Endothelial cell (in vitro differentiated cells): Measurements from ENCODE around the gene SLC19A1. TPM values are rescaled to one million over a fixed set of nuclear protein-coding genes. Genes with fewer than 3 reads are reported as not detected.

Experiments
- DNase-seq: peaks from one replicate; pipeline ENCODE4 v3.0.0; 2021; ENCODE audit warnings: low spot score
- H3K27ac Mint-ChIP-seq: one replicate; pipeline ENCODE4 v1.8.0; 2021; ENCODE audit warnings: mixed read lengths, inconsistent platforms; ENCODE audit not compliant: unreplicated experiment
- H3K27me3 Mint-ChIP-seq: one replicate; pipeline ENCODE4 v1.8.0; 2021; ENCODE audit warnings: mild to moderate bottlenecking, moderate library complexity, mixed read lengths, inconsistent platforms; ENCODE audit not compliant: unreplicated experiment
- H3K36me3 Mint-ChIP-seq: one replicate; pipeline ENCODE4 v1.8.0; 2021; ENCODE audit warnings: mild to moderate bottlenecking, low read depth, mixed read lengths, inconsistent platforms; ENCODE audit not compliant: unreplicated experiment
- H3K4me1 Mint-ChIP-seq: one replicate; pipeline ENCODE4 v1.8.0; 2021; ENCODE audit warnings: mild to moderate bottlenecking, mixed read lengths, inconsistent platforms; ENCODE audit not compliant: unreplicated experiment
- H3K4me3 Mint-ChIP-seq: one replicate; pipeline ENCODE4 v1.8.0; 2021; ENCODE audit warnings: mild to moderate bottlenecking, mixed read lengths, inconsistent platforms; ENCODE audit not compliant: unreplicated experiment
- H3K9me3 Mint-ChIP-seq: one replicate; pipeline ENCODE4 v1.8.0; 2021; ENCODE audit warnings: mixed read lengths, inconsistent platforms; ENCODE audit not compliant: unreplicated experiment
- CTCF ChIP-seq: fragments of 200-600 bp; sonication (generic); IDR thresholded peaks from one replicate; pipeline ENCODE4 v1.5.0; 2021; ENCODE audit warnings: antibody characterized with exemption; ENCODE audit not compliant: unreplicated experiment
- total RNA-seq: library from RNA; stranded (reverse); fragmentation: NEBNext Ultra II Directional; extraction: Animal tissue kit (Norgen Biotek cat#: 25700); gene quantifications from one replicate; pipeline ENCODE4 v1.2.1, GENCODE V29; 2021; ENCODE audit not compliant: unreplicated experiment

The SLC19A1 gene
- total RNA-seq, 1 donor from 2014 or later: 27.1 TPM

GRCh38 chr21:45467221-45467779 lies 74.9 kb downstream of the SLC19A1 start:
- no peak for DNase-seq
- peaks cover 8% of the 10 kb centered on the region for H3K4me1 Mint-ChIP-seq
- no peak overlapping the region for H3K27ac Mint-ChIP-seq
- peaks cover 1% of the 10 kb centered on the region for H3K27me3 Mint-ChIP-seq
- H3K9me3 Mint-ChIP-seq: no peaks in the 10 kb centered on the region
- H3K36me3 Mint-ChIP-seq: peaks cover 4% of the 10 kb centered on the region
- H3K4me3 Mint-ChIP-seq: no peak overlapping the region
- no peak for TF ChIP-seq CTCF

- H3K4me1 Mint-ChIP-seq: peaks cover 8% of the 10 kb centered on the region
- TF ChIP-seq CTCF: no peak
- no peak for DNase-seq
- H3K36me3 Mint-ChIP-seq: peaks cover 6% of the 10 kb centered on the region
- H3K27ac Mint-ChIP-seq: no peak overlapping the region
- H3K27me3 Mint-ChIP-seq: peaks cover 4% of the 10 kb centered on the region
- no peaks in the 10 kb centered on the region for H3K9me3 Mint-ChIP-seq
- no peak overlapping the region for H3K4me3 Mint-ChIP-seq
Measured at GRCh38 chr21:45466330-45467220, 75.7 kb downstream of the SLC19A1 start.

- Mint-ChIP-seq H3K36me3 (peaks cover 8% of the 10 kb centered on the region), H3K27me3 (peaks cover 5% of the 10 kb centered on the region), H3K9me3 (no peaks in the 10 kb centered on the region), H3K27ac (no peak overlapping the region), H3K4me1 (peaks cover 8% of the 10 kb centered on the region), H3K4me3 (peak overlapping the region; percentile 29)
- no peak for DNase-seq
- TF ChIP-seq CTCF: no peak
Measured at GRCh38 chr21:45465611-45466329, 76.5 kb downstream of the SLC19A1 start.

GRCh38 chr21:45465105-45465504 lies 77.1 kb downstream of the SLC19A1 start:
- peaks cover 6% of the 10 kb centered on the region for H3K36me3 Mint-ChIP-seq
- H3K4me3 Mint-ChIP-seq: peak overlapping the region; percentile 29
- H3K27me3 Mint-ChIP-seq: peaks cover 9% of the 10 kb centered on the region
- no peak overlapping the region for H3K27ac Mint-ChIP-seq
- H3K4me1 Mint-ChIP-seq: peaks cover 8% of the 10 kb centered on the region
- no peaks in the 10 kb centered on the region for H3K9me3 Mint-ChIP-seq
- no peak for DNase-seq
- TF ChIP-seq CTCF: no peak

- Mint-ChIP-seq H3K4me3 (no peak overlapping the region), H3K27me3 (peaks cover 9% of the 10 kb centered on the region), H3K36me3 (peaks cover 3% of the 10 kb centered on the region), H3K27ac (no peak overlapping the region), H3K9me3 (no peaks in the 10 kb centered on the region), H3K4me1 (peaks cover 5% of the 10 kb centered on the region)
- TF ChIP-seq CTCF: no peak
- DNase-seq: no peak
Measured at GRCh38 chr21:45464309-45464708, 77.9 kb downstream of the SLC19A1 start.
